Activated T-helper 1 cell treated with anti-CD3 and anti-CD28 coated beads, Interleukin-2, amount 50 U/mL, for 16 hours (primary cell): ENCODE results near the gene SLC20A1.

Source experiments
- DNase-seq, 2 donors: peaks; one replicate each; pipeline ENCODE4 v3.0.0-alpha.2; 2020; ENCODE audit warnings: low read depth in 1 of 2, low spot score in 1 of 2

Gene SLC20A1

DNA sequence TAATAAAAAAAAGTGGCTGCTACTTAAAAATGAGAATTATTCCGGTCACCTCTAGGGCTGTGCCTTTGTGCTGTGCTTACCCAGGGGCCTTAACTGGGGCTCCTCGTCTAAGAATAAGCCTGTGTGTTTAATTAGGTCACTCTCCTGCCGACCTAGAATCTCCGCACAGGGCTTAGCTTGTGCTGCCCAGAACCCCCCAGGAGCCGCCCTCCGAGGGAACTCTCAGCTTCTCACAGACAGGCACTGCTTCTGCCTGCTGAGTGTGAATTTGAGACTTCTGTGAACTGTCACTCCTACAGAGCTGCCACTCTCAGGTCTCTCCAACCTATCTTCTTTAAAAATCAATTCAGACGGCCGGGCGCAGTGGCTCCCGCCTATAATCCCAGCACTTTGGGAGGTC lies 63.2 kb downstream of the SLC20A1 start:
- no peak for DNase-seq

GRCh38 chr2:112709703-112710102 lies 64.0 kb downstream of the SLC20A1 start:
- no peak for DNase-seq

GRCh38 chr2:112710956-112711750 lies 65.4 kb downstream of the SLC20A1 start:
- DNase-seq, result no peak

- no peak for DNase-seq
Measured at GRCh38 chr2:112712465-112712864, 66.7 kb downstream of the SLC20A1 start.

DNA sequence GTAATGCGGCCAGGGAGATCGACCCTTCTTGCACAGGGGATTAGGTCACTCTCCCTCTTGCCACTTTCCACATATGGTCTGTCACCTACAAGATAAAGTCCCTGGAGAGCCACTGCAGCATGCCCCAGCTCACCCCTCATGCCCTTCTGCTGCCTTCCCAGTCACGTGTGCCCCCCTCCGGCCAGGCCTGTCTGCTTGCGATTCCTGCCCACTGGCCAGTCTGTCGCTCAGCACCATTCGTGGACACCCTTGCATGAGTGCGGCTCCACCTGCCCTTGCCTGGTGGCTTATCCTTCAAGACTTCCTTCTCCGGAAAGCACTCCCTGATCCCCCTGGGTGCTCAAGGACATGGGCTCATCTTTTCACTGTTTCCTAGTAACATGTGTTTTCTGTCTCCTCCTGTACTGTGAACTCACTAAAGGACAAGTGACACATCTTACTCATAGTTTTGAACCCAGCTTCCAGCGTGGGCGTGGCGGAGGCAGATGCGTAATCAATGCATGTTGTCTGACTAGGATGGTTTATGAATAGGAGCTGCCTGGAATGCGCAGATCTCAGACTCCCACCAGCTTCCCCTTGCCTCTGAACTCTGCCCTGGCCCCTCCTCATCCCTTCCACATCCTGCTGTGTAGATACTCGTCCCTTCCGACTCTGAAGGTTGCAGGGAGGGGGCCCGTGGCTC lies 67.3 kb downstream of the SLC20A1 start:
- DNase-seq, result no peak
